A673 (cell line): ENCODE results near the gene KRT79. TPM values are rescaled to one million over a fixed set of nuclear protein-coding genes. Genes with fewer than 3 reads are reported as not detected.

Experiments
- BruUV-seq: library from RNA; stranded (reverse); fragments of 400-500 nt; replicated peaks from 2 replicates; lab custom pipeline; 2021; lab: Mats Ljungman, UMichigan
- CTCF ChIA-PET: fragments of 300-600 bp; sonication (Branson Sonifier 250); formaldehyde crosslinking; loops from one replicate; lab custom pipeline; 2022; ENCODE audit warnings: antibody characterized with exemption; lab: Charles Lee
- POLR2A ChIA-PET: fragments of 300-600 bp; sonication (Branson Sonifier 250); formaldehyde crosslinking; loops from one replicate; lab custom pipeline; 2022; ENCODE audit warnings: antibody characterized with exemption; ENCODE audit not compliant: low non-redundant PET; lab: Charles Lee
- DNase-seq: peaks from one replicate; pipeline ENCODE4 v3.0.0-alpha.2; 2015; ENCODE audit warnings: low spot score
- H3K27ac ChIP-seq: fragments of 200-600 bp; sonication (generic); 2 replicates; pipeline ENCODE4 v1.5.1; 2016; ENCODE audit warnings: mixed run types, low read depth, mild to moderate bottlenecking, mixed read lengths, antibody characterized with exemption, low read length; ENCODE audit not compliant: poor library complexity, severe bottlenecking
- H3K27me3 ChIP-seq: fragments of 200-600 bp; sonication (generic); replicated peaks from 2 replicates; pipeline ENCODE4 v1.6.1; 2017; ENCODE audit warnings: mixed run types, low read depth, mild to moderate bottlenecking, mixed read lengths, antibody characterized with exemption, low read length; ENCODE audit not compliant: insufficient read depth, poor library complexity
- H3K36me3 ChIP-seq: fragments of 200-600 bp; sonication (generic); 2 replicates; pipeline ENCODE4 v1.6.1; 2016; ENCODE audit warnings: mixed run types, mild to moderate bottlenecking, mixed read lengths, antibody characterized with exemption, low read length; ENCODE audit not compliant: insufficient read depth, poor library complexity, severe bottlenecking
- H3K4me1 ChIP-seq: fragments of 200-600 bp; sonication (generic); 2 replicates; pipeline ENCODE4 v1.6.1; 2017; ENCODE audit warnings: mixed run types, mild to moderate bottlenecking, mixed read lengths, antibody characterized with exemption, low read length; ENCODE audit not compliant: insufficient read depth, poor library complexity, severe bottlenecking
- H3K4me3 ChIP-seq: fragments of 200-600 bp; sonication (generic); 2 replicates; pipeline ENCODE4 v1.5.1; 2016; ENCODE audit warnings: low read depth, mixed run types, mild to moderate bottlenecking, mixed read lengths, low read length; ENCODE audit not compliant: poor library complexity, severe bottlenecking
- H3K9me3 ChIP-seq: fragments of 200-600 bp; sonication (generic); 2 replicates; pipeline ENCODE4 v1.6.1; 2016; ENCODE audit warnings: mixed run types, low read depth, mild to moderate bottlenecking, mixed read lengths, antibody characterized with exemption, low read length; ENCODE audit not compliant: poor library complexity, severe bottlenecking
- EZH2 ChIP-seq: fragments of 200-600 bp; sonication (generic); IDR thresholded peaks from 2 replicates; pipeline ENCODE4 v1.6.1; 2017; ENCODE audit warnings: borderline replicate concordance, low read depth, mild to moderate bottlenecking, mixed read lengths, antibody characterized with exemption, low read length; ENCODE audit not compliant: poor library complexity, severe bottlenecking
- intact Hi-C: fragments of 100-400 bp; cut with micrococcal nuclease; formaldehyde crosslinking; loops from one replicate; pipeline ENCODE4 v1.10.0; 2022; ENCODE audit not compliant: unreplicated experiment
- total RNA-seq: library from RNA; stranded (reverse); gene quantifications from 2 replicates; pipeline ENCODE4 v1.2.3, GENCODE V29; 2021
- TF ChIP-seq, protein P1 (sequence below): fragments of 300-800, 200-600 bp; sonication (generic); conservative IDR thresholded peaks from 2 replicates; pipeline ENCODE4 v1.5.1; 2017; ENCODE audit warnings: low read depth, mild to moderate bottlenecking, antibody characterized with exemption, low read length, moderate library complexity, mixed read lengths

KRT79 gene
- total RNA-seq, 1 experiment from 2014 or later: not detected

DNA sequence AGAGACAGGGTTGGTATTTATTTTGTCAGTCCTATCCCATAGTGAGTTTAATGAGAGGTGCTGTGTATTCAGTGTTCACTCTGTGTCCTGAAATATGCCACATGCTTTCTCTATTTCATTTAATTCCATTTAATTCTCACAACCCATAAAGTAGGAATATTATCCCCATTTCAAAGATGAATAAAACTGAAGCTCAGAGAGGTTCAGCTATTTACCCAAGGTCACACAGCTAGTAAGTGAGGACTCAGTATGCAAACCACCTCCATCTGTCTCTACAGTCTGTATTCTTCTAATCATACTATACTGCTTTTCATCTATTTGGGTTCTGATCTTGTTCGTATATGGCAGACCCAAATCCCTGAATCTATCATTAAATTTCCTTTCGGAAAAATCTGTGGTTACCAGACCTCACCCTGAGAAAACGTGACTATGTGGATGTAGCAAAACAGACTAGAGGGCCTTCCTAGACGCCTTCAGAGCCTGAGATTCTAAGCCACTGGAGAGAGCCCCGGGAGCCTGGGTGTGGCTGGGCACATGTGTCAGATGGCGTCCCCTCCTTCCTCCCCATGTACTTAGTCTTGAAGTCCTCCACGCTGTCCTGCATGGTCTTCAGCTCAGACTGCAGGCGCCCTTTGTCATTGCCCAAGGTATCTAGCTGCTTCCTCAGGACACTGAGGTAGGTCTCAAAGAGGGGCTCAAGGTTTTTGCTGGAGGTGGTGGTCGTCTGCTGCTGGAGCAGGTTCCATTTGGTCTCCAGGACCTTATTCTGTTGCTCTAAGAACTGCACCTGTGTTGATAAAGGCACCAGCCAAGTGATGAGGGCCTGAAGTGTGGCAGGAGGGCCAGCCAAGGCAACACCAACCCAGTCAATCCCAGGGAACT lies 22.7 kb downstream of the KRT79 start:
- no peaks in the 10 kb centered on the region for H3K27me3 ChIP-seq
- no peak for TF ChIP-seq EZH2
- TF ChIP-seq, protein P1, sequence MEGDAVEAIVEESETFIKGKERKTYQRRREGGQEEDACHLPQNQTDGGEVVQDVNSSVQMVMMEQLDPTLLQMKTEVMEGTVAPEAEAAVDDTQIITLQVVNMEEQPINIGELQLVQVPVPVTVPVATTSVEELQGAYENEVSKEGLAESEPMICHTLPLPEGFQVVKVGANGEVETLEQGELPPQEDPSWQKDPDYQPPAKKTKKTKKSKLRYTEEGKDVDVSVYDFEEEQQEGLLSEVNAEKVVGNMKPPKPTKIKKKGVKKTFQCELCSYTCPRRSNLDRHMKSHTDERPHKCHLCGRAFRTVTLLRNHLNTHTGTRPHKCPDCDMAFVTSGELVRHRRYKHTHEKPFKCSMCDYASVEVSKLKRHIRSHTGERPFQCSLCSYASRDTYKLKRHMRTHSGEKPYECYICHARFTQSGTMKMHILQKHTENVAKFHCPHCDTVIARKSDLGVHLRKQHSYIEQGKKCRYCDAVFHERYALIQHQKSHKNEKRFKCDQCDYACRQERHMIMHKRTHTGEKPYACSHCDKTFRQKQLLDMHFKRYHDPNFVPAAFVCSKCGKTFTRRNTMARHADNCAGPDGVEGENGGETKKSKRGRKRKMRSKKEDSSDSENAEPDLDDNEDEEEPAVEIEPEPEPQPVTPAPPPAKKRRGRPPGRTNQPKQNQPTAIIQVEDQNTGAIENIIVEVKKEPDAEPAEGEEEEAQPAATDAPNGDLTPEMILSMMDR: no peak
- ChIA-PET CTCF (interaction anchor here (0.7 kb wide), 1 partner anchor 24 kb away, joined by 4 read pairs; no protein-coding TSS in a partner anchor), POLR2A (no interaction called here)
- no peaks in the 10 kb centered on the region for H3K4me1 ChIP-seq
- DNase-seq: no peak
- intact Hi-C loops: no loop called here
- no peak overlapping the region for H3K27ac ChIP-seq
- no peaks in the 10 kb centered on the region for H3K36me3 ChIP-seq
- BruUV-seq: no TSS peak
- no peak overlapping the region for H3K4me3 ChIP-seq
- H3K9me3 ChIP-seq: no peaks in the 10 kb centered on the region

DNA sequence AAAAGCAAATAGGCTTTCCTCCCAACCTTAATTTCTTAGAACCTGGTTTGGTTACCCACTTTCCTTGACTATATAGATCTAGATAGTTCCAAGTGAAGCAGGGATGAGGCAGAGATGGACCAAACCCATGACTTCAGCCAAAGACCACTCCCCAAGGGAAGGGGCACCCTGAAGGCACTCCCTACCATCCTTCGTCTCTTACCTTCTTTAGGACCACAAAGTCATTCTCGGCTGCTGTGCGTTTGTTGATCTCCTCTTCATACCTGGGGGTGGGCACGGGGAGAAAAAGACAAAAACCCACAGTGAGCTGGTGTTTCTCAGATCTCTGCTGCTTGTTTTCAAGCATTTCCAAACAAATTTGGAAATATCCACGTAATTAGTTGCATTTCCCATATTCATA lies 23.6 kb downstream of the KRT79 start:
- Histone ChIP-seq H3K36me3 (no peaks in the 10 kb centered on the region), H3K4me3 (no peak overlapping the region), H3K27ac (no peak overlapping the region), H3K4me1 (no peaks in the 10 kb centered on the region), H3K27me3 (no peaks in the 10 kb centered on the region), H3K9me3 (no peaks in the 10 kb centered on the region)
- ChIA-PET POLR2A (no interaction called here), CTCF (no interaction called here)
- intact Hi-C loops: no loop called here
- no TSS peak for BruUV-seq
- DNase-seq: no peak
- TF ChIP-seq EZH2: no peak
- TF ChIP-seq, protein P1: no peak

DNA sequence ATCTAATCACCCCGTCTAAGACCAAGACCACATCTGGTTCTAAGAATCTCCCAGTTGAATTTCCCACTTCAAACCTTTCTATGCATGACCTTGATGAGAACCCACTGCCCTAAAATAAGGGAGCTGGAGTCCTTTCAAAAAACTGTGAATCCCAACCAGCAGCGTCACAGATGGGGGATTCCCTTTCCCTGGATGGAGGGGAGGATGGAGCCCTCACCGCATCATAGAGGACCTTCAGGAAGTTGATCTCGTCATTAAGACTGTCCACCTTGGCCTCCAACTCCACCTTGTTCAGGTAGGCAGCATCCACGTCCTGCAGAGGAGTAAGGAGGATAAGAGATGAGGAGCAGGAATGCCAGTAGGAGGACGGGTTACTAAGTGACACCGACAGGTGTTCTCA lies 24.9 kb downstream of the KRT79 start:
- no peaks in the 10 kb centered on the region for H3K9me3 ChIP-seq
- TF ChIP-seq, protein P1: no peak
- TF ChIP-seq EZH2: no peak

More for the DNA sequence above, 24.9 kb downstream of the KRT79 start:
- Histone ChIP-seq H3K27ac (no peak overlapping the region), H3K36me3 (no peaks in the 10 kb centered on the region), H3K27me3 (no peaks in the 10 kb centered on the region), H3K4me1 (peaks cover 11% of the 10 kb centered on the region), H3K4me3 (no peak overlapping the region)
- no TSS peak for BruUV-seq
- ChIA-PET CTCF (no interaction called here), POLR2A (no interaction called here)
- DNase-seq: no peak
- intact Hi-C loops: no loop called here
